ENCODE data around the gene EPSTI1.

Gene EPSTI1

GRCh38 chr13:42836930-42837690, 154.9 kb downstream of the EPSTI1 start:
- DNase-seq = peak; percentile 35
